ENCODE results near the gene SHBG. TPM values are rescaled to one million over a fixed set of nuclear protein-coding genes. Genes with fewer than 3 reads are reported as not detected.
"Not testable (repeated sequence)": the region's sequence is repeated elsewhere in the genome, so short reads cannot be mapped to it uniquely, and the experiment has no call there.

Gene SHBG
- total RNA-seq, 4 donors from 2014 or later: 0.83 TPM; not detected in 3

GRCh38 chr17:7592422-7593021 is 37.4 kb upstream of the SHBG start:
- intact Hi-C loops (cut with DNase I): no loop called here
- Histone ChIP-seq H3K36me3 (peaks cover 60 to 74% (median 72%) of the 10 kb centered on the region in 4 donors), H3K27me3 (no peaks in the 10 kb centered on the region), H3K27ac (replicated peaks in 1 of 4) (no peak overlapping the region), H3K9me3 (no peaks in the 10 kb centered on the region), H3K4me1 (peaks cover 23 to 30% (median 27%) of the 10 kb centered on the region in 4 donors), H3K4me3 (no peak overlapping the region)
- no peak for DNase-seq (ENCODE audit: extremely low spot score)
- TF ChIP-seq EP300 (IDR thresholded peaks at IDR 0.05) (no peak), POLR2A (IDR thresholded peaks at IDR 0.05; ENCODE audit: low read depth) (no peak), POLR2AphosphoS5 (IDR thresholded peaks at IDR 0.05) (no peak)
- TF ChIP-seq, protein P1, sequence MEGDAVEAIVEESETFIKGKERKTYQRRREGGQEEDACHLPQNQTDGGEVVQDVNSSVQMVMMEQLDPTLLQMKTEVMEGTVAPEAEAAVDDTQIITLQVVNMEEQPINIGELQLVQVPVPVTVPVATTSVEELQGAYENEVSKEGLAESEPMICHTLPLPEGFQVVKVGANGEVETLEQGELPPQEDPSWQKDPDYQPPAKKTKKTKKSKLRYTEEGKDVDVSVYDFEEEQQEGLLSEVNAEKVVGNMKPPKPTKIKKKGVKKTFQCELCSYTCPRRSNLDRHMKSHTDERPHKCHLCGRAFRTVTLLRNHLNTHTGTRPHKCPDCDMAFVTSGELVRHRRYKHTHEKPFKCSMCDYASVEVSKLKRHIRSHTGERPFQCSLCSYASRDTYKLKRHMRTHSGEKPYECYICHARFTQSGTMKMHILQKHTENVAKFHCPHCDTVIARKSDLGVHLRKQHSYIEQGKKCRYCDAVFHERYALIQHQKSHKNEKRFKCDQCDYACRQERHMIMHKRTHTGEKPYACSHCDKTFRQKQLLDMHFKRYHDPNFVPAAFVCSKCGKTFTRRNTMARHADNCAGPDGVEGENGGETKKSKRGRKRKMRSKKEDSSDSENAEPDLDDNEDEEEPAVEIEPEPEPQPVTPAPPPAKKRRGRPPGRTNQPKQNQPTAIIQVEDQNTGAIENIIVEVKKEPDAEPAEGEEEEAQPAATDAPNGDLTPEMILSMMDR (IDR thresholded peaks at IDR 0.05): no peak
- WGBS: 95% methylated on average over 19 of the region's 23 CpGs

DNA sequence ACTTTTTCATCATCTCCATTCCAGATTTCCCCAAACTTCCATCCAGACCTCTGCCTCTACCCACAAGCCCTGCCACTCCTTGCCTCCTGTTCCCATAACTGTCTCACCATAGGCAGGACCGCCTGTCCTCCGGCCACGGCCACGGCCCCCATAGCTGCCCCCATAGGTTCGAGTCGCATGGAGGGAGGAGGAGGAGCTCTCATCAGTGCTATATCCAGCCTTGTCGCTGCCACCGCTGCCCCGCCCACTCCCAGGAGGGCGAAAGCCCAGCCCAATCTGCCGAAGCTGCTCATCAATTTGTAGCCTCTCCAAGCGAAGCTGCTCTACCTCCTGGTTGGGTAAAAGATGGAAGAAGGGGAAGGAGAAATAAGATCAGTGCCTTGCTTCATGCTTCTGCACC is 36.6 kb upstream of the SHBG start:
- TF ChIP-seq EP300 (IDR thresholded peaks at IDR 0.05): no peak
- TF ChIP-seq, protein P1 (IDR thresholded peaks at IDR 0.05): no peak
- TF ChIP-seq POLR2A (IDR thresholded peaks at IDR 0.05; ENCODE audit: low read depth): no peak
- TF ChIP-seq POLR2AphosphoS5 (IDR thresholded peaks at IDR 0.05): no peak
- Histone ChIP-seq H3K4me1 (peaks cover 15 to 23% (median 20%) of the 10 kb centered on the region in 4 donors), H3K36me3 (peaks cover 65 to 76% (median 72%) of the 10 kb centered on the region in 4 donors), H3K9me3 (no peaks in the 10 kb centered on the region), H3K4me3 (no peak overlapping the region), H3K27me3 (no peaks in the 10 kb centered on the region), H3K27ac (replicated peaks in 1 of 4) (no peak overlapping the region)
- WGBS: 74% methylated on average over 11 of the region's 12 CpGs
- no peak for DNase-seq (ENCODE audit: extremely low spot score)
- intact Hi-C loops (cut with DNase I): no loop called here

- H3K4me3 ChIP-seq; DNase-seq (ENCODE audit: extremely low spot score); H3K27me3 ChIP-seq; H3K27ac ChIP-seq (replicated peaks in 1 of 4); H3K9me3 ChIP-seq; H3K4me1 ChIP-seq; intact Hi-C loops (cut with DNase I): not testable (repeated sequence)
- peaks cover 91 to 98% (median 98%) of the 10 kb centered on the region in 4 donors for H3K36me3 ChIP-seq
- WGBS: 87% methylated on average over 5 of the region's 5 CpGs
These were observed 32.4 kb upstream of the SHBG start for GRCh38 chr17:7597561-7597960.

- intact Hi-C loops (cut with DNase I): no loop called here
- Histone ChIP-seq H3K4me1 (peaks cover 12 to 23% (median 22%) of the 10 kb centered on the region in 4 donors), H3K4me3 (no peak overlapping the region), H3K27ac (replicated peaks in 1 of 4) (no peak overlapping the region), H3K9me3 (no peaks in the 10 kb centered on the region), H3K36me3 (peaks cover 42 to 66% (median 49%) of the 10 kb centered on the region in 4 donors), H3K27me3 (no peaks in the 10 kb centered on the region)
- WGBS: 94% methylated on average over 4 of the region's 4 CpGs
- TF ChIP-seq, protein P1 (IDR thresholded peaks at IDR 0.05): no peak
- TF ChIP-seq POLR2A (IDR thresholded peaks at IDR 0.05; ENCODE audit: low read depth) (no peak), POLR2AphosphoS5 (IDR thresholded peaks at IDR 0.05) (no peak), EP300 (IDR thresholded peaks at IDR 0.05) (no peak)
- DNase-seq (ENCODE audit: extremely low spot score): no peak
These were observed 23.7 kb upstream of the SHBG start for GRCh38 chr17:7606280-7606679.

DNA sequence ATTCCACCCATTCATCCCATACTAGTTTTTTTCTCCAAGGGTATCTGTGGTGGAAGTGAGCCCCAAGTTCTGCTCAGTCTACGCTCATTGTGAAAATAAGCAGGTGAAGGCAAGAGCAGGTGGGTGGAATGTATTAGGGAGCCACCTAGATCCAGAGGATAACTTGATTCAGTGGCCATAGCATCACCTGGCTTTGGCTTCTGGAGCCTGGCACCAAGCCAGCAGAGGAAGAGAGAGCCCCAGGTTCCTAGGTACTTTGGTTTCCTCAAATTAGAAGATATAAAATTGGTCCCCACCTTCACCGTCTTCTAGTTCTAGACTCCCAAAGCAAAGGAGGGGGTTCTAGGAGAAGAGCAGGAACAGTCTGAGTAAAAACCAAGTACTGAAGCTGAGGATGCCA is 19.3 kb upstream of the SHBG start:
- no peaks in the 10 kb centered on the region for H3K9me3 ChIP-seq
- DNase-seq (ENCODE audit: extremely low spot score): no peak
- intact Hi-C loops (cut with DNase I): no loop called here
- TF ChIP-seq POLR2AphosphoS5 (IDR thresholded peaks at IDR 0.05): no peak
- no peak for TF ChIP-seq POLR2A (IDR thresholded peaks at IDR 0.05; ENCODE audit: low read depth)
- no peak for TF ChIP-seq EP300 (IDR thresholded peaks at IDR 0.05)
- TF ChIP-seq, protein P1 (IDR thresholded peaks at IDR 0.05): no peak
- H3K36me3 ChIP-seq: peaks cover 0 to 25% (median 6%) of the 10 kb centered on the region in 4 donors
- WGBS: 95% methylated on average over 2 of the region's 2 CpGs
- H3K4me1 ChIP-seq: peaks cover 33 to 57% (median 56%) of the 10 kb centered on the region in 4 donors
- H3K27ac ChIP-seq (replicated peaks in 1 of 4): no peak overlapping the region
- H3K27me3 ChIP-seq: no peaks in the 10 kb centered on the region
- no peak overlapping the region for H3K4me3 ChIP-seq

Data from esophagus muscularis mucosa (tissue), 4 donors.